Bronchial epithelial cell (primary cell): Measurements from ENCODE around the gene CC2D1A. TPM values are rescaled to one million over a fixed set of nuclear protein-coding genes. Genes with fewer than 3 reads are reported as not detected.
A peak's percentile ranks its signal among the peaks of the same experiment; 100 is the strongest.

Experiments
- DNase-seq: peaks from one replicate; pipeline ENCODE4 v3.0.0-alpha.2; 2010; ENCODE audit warnings: low read depth
- FAIRE-seq: peaks from 2 replicates; lab custom pipeline; 2011; peaks lifted over from hg19 to GRCh38; lab: Jason Lieb, UNC
- H3K27me3 ChIP-seq: 2 replicates; pipeline ENCODE4 v1.5.1; 2011; ENCODE audit warnings: low read length; ENCODE audit not compliant: control insufficient read depth, insufficient read depth
- H3K36me3 ChIP-seq: 2 replicates; pipeline ENCODE4 v1.5.1; 2011; ENCODE audit warnings: low read length; ENCODE audit not compliant: control insufficient read depth, insufficient read depth
- H3K4me3 ChIP-seq: 2 replicates; pipeline ENCODE4 v1.5.1; 2011; ENCODE audit warnings: mild to moderate bottlenecking, low read depth, low read length, control low read depth
- total RNA-seq: library from RNA; depleted of rRNA; stranded (reverse); fragments of >200 nt; gene quantifications from 2 replicates; pipeline ENCODE4 v1.2.1, GENCODE V29; 2014
- TF ChIP-seq, protein P1 (sequence below): IDR thresholded peaks from 2 replicates; pipeline ENCODE4 v1.5.1; 2011; ENCODE audit warnings: mild to moderate bottlenecking, moderate library complexity, low read length, control low read depth, inconsistent platforms; ENCODE audit not compliant: insufficient read depth, severe bottlenecking

CC2D1A gene
- total RNA-seq, 1 donor from 2014 or later: 6.8 TPM

- Histone ChIP-seq H3K4me3 (no peak overlapping the region), H3K36me3 (peaks cover 31% of the 10 kb centered on the region), H3K27me3 (no peaks in the 10 kb centered on the region)
- no peak for DNase-seq
- FAIRE-seq: no peak
- TF ChIP-seq, protein P1, sequence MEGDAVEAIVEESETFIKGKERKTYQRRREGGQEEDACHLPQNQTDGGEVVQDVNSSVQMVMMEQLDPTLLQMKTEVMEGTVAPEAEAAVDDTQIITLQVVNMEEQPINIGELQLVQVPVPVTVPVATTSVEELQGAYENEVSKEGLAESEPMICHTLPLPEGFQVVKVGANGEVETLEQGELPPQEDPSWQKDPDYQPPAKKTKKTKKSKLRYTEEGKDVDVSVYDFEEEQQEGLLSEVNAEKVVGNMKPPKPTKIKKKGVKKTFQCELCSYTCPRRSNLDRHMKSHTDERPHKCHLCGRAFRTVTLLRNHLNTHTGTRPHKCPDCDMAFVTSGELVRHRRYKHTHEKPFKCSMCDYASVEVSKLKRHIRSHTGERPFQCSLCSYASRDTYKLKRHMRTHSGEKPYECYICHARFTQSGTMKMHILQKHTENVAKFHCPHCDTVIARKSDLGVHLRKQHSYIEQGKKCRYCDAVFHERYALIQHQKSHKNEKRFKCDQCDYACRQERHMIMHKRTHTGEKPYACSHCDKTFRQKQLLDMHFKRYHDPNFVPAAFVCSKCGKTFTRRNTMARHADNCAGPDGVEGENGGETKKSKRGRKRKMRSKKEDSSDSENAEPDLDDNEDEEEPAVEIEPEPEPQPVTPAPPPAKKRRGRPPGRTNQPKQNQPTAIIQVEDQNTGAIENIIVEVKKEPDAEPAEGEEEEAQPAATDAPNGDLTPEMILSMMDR: no peak
These were observed 50.4 kb downstream of the CC2D1A start for GRCh38 chr19:13956365-13956744.

- no peak for FAIRE-seq
- TF ChIP-seq, protein P1: no peak
- peaks cover 31% of the 10 kb centered on the region for H3K36me3 ChIP-seq
These were observed 51.0 kb downstream of the CC2D1A start for GRCh38 chr19:13957051-13957450.

GRCh38 chr19:13958043-13958442 lies 52.0 kb downstream of the CC2D1A start:
- H3K36me3 ChIP-seq: peaks cover 31% of the 10 kb centered on the region
- TF ChIP-seq, protein P1: no peak
- H3K27me3 ChIP-seq: no peaks in the 10 kb centered on the region
- DNase-seq (no peak), FAIRE-seq (no peak)
- no peak overlapping the region for H3K4me3 ChIP-seq

More at GRCh38 chr19:13957051-13957450, 51.0 kb downstream of the CC2D1A start:
- no peak overlapping the region for H3K4me3 ChIP-seq
- no peak for DNase-seq
- H3K27me3 ChIP-seq: no peaks in the 10 kb centered on the region

DNA sequence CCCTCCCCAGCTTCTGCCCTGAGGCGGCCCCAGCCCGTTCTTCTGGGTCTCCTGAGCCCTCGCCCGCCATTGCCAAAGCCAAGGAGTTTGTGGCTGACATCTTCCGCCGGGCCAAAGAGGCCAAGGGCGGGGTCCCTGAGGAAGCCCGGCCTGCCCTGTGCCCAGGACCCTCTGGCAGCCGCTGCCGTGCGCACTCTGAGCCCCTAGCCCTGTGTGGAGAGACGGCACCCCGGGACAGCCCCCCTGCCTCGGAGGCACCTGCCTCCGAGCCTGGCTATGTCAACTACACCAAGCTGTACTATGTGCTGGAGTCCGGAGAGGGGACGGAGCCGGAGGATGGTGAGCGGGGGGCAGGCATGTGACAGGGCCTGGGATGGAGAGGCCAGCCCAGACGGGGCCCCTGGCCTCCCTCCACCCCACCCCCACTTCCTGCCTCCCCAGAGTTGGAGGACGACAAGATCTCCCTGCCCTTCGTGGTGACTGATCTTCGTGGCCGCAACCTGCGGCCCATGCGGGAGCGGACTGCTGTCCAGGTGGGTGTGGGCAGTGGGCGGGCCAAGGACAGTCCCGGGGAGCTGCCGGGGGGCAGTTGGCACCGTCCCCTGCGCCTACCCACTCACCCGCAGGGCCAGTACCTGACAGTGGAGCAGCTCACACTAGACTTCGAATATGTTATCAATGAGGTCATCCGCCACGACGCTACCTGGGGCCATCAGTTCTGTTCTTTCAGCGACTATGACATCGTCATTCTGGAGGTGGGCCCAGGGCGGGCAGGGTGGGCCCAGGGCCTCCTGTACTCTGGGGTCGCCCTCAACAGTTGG lies 53.4 kb downstream of the CC2D1A start:
- FAIRE-seq: no peak
- Histone ChIP-seq H3K27me3 (no peaks in the 10 kb centered on the region), H3K4me3 (no peak overlapping the region), H3K36me3 (peaks cover 31% of the 10 kb centered on the region)
- TF ChIP-seq, protein P1: no peak
- DNase-seq: no peak

DNA sequence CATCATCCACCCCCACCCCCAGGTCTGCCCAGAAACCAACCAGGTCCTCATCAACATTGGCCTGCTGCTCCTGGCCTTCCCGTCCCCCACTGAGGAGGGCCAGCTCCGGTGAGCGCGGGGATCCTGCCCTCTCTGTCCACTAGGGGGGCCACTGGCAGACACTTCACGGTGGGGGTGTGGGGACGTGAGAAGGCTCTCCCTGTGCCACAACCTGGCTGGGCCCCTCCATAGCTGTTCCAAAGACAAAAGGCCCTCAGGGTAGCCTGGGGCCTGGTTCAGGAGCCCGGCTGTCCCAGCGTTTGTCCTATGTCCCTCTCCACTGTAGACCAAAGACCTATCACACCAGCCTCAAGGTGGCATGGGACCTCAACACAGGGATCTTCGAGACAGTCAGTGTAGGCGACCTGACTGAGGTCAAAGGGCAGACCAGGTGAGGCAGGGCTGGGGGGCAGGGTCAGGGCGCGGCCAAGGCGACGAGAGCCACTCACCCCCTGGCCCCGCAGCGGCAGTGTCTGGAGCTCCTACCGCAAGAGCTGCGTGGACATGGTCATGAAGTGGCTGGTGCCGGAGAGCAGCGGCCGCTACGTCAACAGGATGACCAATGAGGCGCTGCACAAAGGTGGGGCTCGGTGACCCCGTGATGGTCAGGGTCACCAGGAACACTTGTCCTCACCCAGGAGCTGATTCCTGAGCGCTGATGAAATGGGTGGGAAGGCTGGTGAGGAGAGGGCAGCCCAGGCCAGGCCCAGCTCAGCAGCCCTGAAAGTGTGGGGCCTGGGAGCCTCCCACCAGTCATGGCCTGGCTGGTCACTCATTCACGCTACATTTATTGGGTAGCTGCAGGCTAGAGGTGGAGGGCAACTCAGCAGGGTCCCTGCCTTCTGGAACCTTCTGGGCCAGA lies 54.2 kb downstream of the CC2D1A start:
- H3K36me3 ChIP-seq: peaks cover 31% of the 10 kb centered on the region
- no peaks in the 10 kb centered on the region for H3K27me3 ChIP-seq
- no peak for DNase-seq
- no peak for FAIRE-seq
- no peak overlapping the region for H3K4me3 ChIP-seq
- TF ChIP-seq, protein P1: peak; percentile 27
